CD1c-positive myeloid dendritic cell (primary cell): ENCODE measurements around the gene DYNLT1.

Source experiments
- DNase-seq: peaks from one replicate; pipeline ENCODE4 v3.0.0-alpha.2; 2016; ENCODE audit errors: extremely low spot score

Gene DYNLT1

DNA sequence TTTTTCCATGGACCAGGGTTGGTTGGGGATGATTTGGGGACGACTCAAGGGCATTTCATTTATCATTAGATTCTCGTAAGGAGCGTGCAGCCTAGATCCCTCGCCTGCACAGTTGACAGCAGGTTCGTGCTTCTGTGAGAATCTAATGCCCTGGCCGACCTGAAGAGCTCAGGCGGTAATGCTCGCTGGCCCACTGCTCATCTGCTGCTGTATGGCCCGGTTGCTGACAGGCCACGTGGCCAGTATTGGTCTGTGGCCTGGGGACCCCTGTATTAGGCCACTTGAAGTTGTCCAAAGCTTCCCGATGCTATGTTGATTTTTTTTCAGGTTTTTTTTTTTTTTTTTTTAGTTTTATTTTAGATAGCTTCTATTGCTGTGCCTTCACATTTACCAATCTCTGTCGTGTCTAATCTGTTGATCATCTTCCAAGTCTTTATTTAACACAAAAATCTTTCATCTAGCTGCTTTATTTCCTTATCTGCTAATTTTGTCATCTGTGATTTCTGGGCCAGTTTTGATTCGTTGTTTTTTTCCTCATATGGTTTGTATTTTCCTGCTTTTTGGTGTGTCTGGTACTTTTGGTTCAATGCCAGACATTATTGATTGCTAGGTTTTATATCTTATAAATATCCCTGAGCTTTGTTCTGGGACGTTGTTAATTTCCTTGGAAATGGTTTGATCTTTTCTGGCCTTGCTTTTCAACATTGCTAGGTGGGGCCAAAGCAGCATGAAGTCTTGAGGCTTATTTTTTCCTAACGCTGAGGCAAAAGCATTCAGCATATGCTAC lies 41.1 kb downstream of the DYNLT1 start:
- DNase-seq = no peak

DNA sequence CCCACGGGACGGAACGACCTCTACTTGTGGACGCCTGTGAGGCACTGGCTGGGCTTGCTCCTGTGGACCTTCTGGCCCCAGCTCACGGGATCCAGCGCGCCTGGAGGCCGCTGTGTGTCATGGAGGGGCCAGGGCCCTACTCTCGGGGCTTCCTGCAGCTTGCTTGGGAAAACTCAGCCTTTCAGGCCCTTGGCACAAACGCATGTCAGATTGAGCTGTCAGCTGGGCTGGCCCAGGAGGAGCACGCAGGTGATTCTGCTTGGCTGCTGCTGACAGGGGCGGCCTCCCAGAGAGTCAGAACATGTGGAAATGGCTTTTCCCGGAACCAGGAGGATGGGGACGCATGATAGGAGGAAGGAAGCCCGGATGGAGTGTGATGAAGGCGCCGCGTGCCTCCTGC lies 44.9 kb downstream of the DYNLT1 start:
- DNase-seq = no peak

DNA sequence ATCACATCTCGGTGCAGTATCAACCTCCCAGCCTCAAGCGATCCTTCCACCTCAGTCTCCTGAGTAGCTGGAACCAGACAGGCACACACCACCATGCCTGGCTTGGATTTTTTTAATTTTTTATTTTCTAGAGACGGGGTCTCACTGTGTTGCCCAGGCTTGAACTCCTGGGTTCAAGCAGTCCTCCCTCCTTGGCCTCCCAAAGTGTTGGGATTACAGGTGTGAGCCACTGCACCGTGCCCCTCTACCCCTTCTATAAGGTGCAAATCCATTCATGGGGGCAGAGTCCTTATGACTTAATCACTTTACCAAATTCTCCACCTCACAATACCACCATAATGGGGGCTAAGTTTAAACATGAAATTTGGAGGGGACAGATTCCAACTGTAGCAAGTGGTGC lies 47.0 kb downstream of the DYNLT1 start:
- no peak for DNase-seq

DNA sequence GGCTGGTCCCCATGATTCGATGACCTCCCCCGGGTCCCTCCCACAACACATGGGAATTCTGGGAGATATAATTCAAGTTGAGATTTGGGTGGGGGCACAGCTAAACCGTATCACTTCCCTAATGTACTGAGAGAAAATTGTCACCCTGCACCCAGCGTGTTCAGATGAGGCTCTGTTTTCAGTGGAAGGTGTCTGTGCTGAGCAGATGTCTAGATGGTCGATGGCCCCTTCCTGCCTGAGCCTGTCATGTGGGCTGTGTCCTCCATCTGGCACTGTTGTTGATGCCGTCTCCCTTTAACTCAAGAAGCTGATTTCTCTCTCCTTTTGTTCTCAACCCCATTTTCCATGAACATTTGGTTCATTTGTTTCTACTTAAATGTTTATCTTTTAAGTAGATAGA lies 47.7 kb downstream of the DYNLT1 start:
- no peak for DNase-seq

DNA sequence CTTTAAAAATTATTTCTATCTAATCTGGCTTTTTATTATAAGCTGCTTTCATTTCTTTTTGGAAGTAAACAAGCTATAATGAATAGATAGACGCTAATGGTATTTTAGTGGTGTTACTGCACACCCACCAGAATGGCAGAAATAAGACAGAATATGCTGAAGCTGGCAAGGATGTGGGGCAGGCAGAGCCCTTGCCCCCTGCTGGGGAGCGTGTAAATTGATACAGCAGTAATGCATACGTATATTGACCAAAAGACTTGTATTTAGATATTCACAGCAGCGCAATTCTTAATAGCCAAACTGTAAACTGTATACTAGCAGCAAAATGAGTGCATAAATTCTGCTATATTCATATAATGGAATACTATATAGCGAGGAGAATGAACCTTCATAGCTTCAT lies 49.3 kb downstream of the DYNLT1 start:
- DNase-seq = peak; percentile 8

DNA sequence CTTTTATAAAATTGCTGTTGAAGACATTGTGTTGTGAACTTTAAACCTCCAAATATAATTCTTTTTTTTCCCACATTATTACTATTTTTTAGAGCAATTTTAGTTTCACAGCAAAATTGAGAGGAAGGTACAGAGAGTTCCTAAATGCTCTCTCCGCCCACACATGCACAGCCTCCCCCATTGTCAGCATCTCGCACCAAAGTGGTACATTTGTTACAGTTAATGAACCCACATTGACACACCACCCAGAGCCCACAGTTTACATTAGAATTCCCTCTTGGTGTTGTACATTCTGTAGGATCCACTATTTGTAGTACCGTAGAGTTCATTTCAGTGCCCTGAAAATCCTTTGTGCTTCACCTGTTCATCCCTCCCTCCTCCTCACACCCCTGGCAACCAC lies 50.9 kb downstream of the DYNLT1 start:
- no peak for DNase-seq

DNA sequence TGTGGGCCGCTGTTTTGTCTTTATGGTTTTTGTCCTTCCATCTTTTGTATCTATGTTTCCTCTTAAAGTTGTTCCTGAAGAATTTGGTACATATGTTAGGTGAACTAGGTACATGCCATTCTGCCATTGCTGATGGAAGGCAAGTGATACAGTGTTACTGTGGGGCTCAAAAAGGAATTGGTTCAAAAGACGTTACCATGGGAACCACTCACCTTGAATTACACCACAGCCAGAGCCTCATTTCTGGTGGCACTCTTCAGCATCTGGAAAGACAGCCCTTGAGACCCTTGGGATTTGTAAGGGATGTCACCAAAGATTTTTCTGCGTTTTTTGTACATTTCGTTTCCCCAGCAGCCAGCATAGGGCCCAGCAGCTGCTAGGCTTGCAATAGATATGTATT lies 52.7 kb downstream of the DYNLT1 start:
- no peak for DNase-seq

DNA sequence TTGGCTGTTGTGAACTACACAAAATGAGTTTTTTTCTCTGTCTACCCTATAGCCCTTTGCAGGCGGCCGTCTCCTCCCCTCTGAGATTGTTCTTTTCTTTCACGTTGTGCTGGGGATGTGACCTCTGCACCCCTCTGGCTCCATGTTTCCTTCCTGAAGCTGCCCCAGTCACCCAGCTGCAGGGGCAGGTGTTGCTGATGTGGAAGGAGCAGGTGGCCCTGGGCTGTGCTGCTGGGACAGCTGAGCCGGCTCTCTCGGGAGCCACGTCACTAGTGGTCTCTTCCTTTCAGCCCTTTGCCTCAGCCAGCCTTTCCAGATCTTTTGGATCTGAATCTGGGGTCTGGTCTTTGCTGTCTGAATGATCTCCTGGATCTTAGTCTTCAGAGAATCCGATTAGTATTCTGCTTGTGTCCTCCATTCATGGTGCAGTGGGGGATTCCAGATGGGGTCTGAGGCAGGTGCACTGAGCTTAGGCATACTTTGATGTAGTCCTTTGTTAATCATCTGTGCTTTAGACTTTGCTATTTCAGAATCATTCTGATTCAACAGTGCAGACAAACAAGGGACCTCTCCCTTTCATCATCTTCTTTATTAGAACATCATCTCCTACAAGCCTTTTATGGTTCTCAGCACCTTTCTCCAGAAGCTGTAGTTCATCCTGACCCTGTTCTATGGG lies 53.3 kb downstream of the DYNLT1 start:
- DNase-seq = no peak

DNA sequence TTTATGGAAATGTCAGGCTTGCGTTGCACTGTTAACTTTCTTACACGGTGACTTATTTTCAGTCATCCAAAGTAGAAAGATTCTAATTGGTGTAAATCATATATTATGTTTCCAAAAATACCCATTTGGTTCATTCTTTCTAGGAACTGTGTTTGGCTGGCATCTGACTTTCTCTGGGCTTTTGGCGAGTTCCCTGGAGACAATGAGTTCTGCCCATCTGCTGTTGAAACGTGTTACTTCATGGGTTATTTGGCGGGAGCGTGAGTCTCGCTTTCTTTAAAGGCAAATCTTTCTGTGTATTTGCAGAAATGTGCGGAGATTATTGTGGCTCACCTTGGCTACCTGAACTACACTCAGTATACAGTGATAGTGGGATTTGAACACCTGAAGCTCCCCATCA lies 55.2 kb downstream of the DYNLT1 start:
- no peak for DNase-seq

DNA sequence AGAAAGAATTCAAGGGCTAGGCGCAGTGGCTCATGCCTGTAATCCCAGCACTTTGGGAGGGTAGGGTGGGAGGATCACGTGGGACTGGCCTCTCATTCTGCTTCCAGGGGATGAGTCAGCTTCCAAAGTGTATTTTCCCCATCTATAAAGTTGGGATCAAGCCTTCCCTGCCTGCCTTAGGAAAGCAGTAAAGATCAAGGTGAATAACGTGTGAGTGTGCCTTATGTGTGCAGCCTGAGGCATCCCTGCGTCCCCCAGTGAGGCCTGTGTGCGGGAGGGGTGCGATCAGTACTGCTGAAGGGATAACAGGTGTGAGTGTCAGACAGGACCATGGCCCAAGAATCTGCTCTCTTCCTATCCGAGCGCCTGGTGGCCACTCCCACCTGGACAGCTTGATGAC lies 57.9 kb downstream of the DYNLT1 start:
- no peak for DNase-seq
